HepG2 (cell line): ENCODE results near the gene ROMO1. TPM values are rescaled to one million over a fixed set of nuclear protein-coding genes. Genes with fewer than 3 reads are reported as not detected.
A peak's percentile ranks its signal among the peaks of the same experiment; 100 is the strongest.

ENCODE experiments used
- CHD4 ChIP-seq: fragments of 200-600 bp; sonication (generic); IDR thresholded peaks from 2 replicates; pipeline ENCODE4 v1.7.0; 2017; ENCODE audit warnings: mild to moderate bottlenecking, low read length, borderline replicate concordance
- GFI1 ChIP-seq: sonication (generic); formaldehyde crosslinking; IDR thresholded peaks from 2 replicates; pipeline ENCODE4 v1.5.0; 2020; ENCODE audit warnings: missing genetic modification reagents, mild to moderate bottlenecking, borderline replicate concordance
- IRF1 ChIP-seq: sonication (generic); formaldehyde crosslinking; IDR thresholded peaks from 2 replicates; pipeline ENCODE4 v1.4.0; 2020; ENCODE audit warnings: low read depth, mild to moderate bottlenecking, missing genetic modification reagents
- IRX3 ChIP-seq: sonication (generic); formaldehyde crosslinking; IDR thresholded peaks from 2 replicates; pipeline ENCODE4 v1.8.1; 2023; ENCODE audit warnings: mild to moderate bottlenecking, low read depth, missing genetic modification reagents, borderline replicate concordance
- KMT2B ChIP-seq: IDR thresholded peaks from 2 replicates; pipeline ENCODE4 v1.6.1; 2016; ENCODE audit warnings: missing genetic modification reagents, missing compliant biosample characterization
- RNF2 ChIP-seq: fragments of 450-650 bp; conservative IDR thresholded peaks from 2 replicates; pipeline ENCODE4 v1.6.1; 2016; ENCODE audit warnings: low read depth
- SAP130 ChIP-seq: IDR thresholded peaks from 2 replicates; pipeline ENCODE4 v1.6.1; 2016; ENCODE audit warnings: low read depth
- ZBTB40 ChIP-seq, 2 experiments: fragments of 450-650 bp in 1 of 2; sonication (generic) in 1 of 2; formaldehyde crosslinking in 1 of 2; IDR thresholded peaks; 2 replicates each; pipeline versions ENCODE4 v1.6.1 to v1.8.0; 2016 to 2022; ENCODE audit warnings: antibody characterized with exemption in 1 of 2, mild to moderate bottlenecking in 1 of 2, missing genetic modification reagents in 1 of 2
- ZBTB44 ChIP-seq: sonication (generic); formaldehyde crosslinking; IDR thresholded peaks from 2 replicates; pipeline ENCODE4 v1.4.0; 2020; ENCODE audit warnings: missing genetic modification reagents
- ZNF33A ChIP-seq: sonication (generic); formaldehyde crosslinking; IDR thresholded peaks from 2 replicates; pipeline ENCODE4 v1.5.1; 2020; ENCODE audit warnings: missing genetic modification reagents, mild to moderate bottlenecking, moderate library complexity, borderline replicate concordance
- ZNF367 ChIP-seq: sonication (generic); formaldehyde crosslinking; IDR thresholded peaks from 2 replicates; pipeline ENCODE4 v1.4.0; 2020; ENCODE audit warnings: missing genetic modification reagents, borderline replicate concordance
- ZNF766 ChIP-seq: sonication (generic); formaldehyde crosslinking; IDR thresholded peaks from 2 replicates; pipeline ENCODE4 v1.5.0; 2020; ENCODE audit warnings: missing genetic modification reagents, borderline replicate concordance
- polyA plus RNA-seq, 8 experiments: library from polyadenylated mRNA; depleted of rRNA in 3 of 8; stranded (reverse) in 7 of 8; unstranded in 1 of 8; fragments of >200 nt; fragmentation: Illumina TruSeq in 4 of 8; extraction: Trizol in 4 of 8; gene quantifications; 2 replicates each; pipeline versions ENCODE4 v1.2.1 to v1.2.3, GENCODE V29; 2011 to 2016; ENCODE audit warnings: low read depth in 4 of 8, missing spikeins in 1 of 8, mixed read lengths in 1 of 8; ENCODE audit not compliant: insufficient read depth in 1 of 8
- total RNA-seq, 5 experiments: library from RNA; depleted of rRNA; stranded (reverse); fragments of >200 nt; fragmentation: Illumina TruSeq; extraction: Trizol; gene quantifications; 2 replicates each; pipeline ENCODE4 v1.2.3, GENCODE V29; 2016; ENCODE audit warnings: low read depth in 1 of 5
- TF ChIP-seq, protein P1 (sequence below): sonication (generic); formaldehyde crosslinking; IDR thresholded peaks from 2 replicates; pipeline ENCODE4 v1.4.0; 2020; ENCODE audit warnings: missing genetic modification reagents, mild to moderate bottlenecking, borderline replicate concordance

ROMO1 gene
- total and polyA plus RNA-seq, 2 of the 13 experiments (the other 11 are each of a cell fraction or from before 2014, with no cell fraction given), result 636 to 755 TPM

DNA sequence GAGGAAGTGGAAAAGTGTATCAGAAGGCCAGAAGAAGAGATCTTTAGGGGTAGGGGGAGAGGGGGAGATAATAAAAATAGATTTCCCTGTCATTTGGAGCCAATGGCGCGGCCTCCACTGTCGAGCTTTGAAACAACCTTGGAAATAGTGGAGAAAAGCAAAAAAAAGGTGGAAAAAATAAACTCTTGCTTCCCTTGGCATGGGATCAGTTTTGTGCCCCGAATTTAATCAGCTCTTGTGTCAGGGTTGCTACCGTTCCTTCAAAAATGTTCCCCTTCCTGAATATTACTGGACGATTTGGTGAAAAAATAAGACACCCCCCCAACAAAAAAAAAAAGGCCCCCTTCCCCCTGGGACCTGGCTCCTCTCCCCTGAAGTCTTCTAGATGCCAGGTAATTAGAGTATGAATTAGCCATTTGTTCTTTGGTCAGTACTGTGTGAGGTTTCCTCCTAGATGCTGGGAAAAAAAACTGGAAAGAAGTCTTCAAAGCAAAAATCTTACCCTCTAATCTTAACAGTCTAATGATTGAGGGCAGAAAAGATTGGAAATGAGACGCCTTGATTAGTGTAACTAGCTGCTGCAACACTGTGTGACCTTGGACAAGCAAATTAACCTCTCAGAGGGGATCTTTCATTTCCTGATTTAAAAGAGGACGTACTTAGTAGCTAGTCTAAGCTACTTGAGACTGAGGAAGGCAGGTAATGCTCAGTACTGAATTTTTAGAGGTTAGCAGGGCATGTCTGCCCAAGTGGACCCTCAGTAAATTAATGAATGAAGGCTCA lies 43.7 kb downstream of the ROMO1 start (continued):
- peak; percentile 9; the same call in 1 of the 2 replicates for TF ChIP-seq SAP130 (CRISPR knock-in tag)
- peak; percentile 32; the same call in 1 of the 2 replicates for TF ChIP-seq CHD4
- TF ChIP-seq ZBTB40 (IDR thresholded peaks at IDR 0.05), result 0 out of 2 replicates have a peak, but pooled peaks have one; percentile 22
- no peak for TF ChIP-seq ZBTB40 (CRISPR knock-in tag; IDR thresholded peaks at IDR 0.05)
- peak; percentile 30; the same call in 1 of the 2 replicates for TF ChIP-seq GFI1 (CRISPR knock-in tag)
- no peak for TF ChIP-seq ZBTB44 (CRISPR knock-in tag)
- TF ChIP-seq KMT2B (CRISPR knock-in tag), result no peak
- 0 out of 2 replicates have a peak, but pooled peaks have one; percentile 30 for TF ChIP-seq RNF2
- peak; percentile 97; the same call in 1 of the 2 replicates for TF ChIP-seq ZNF33A
- TF ChIP-seq, protein P1, sequence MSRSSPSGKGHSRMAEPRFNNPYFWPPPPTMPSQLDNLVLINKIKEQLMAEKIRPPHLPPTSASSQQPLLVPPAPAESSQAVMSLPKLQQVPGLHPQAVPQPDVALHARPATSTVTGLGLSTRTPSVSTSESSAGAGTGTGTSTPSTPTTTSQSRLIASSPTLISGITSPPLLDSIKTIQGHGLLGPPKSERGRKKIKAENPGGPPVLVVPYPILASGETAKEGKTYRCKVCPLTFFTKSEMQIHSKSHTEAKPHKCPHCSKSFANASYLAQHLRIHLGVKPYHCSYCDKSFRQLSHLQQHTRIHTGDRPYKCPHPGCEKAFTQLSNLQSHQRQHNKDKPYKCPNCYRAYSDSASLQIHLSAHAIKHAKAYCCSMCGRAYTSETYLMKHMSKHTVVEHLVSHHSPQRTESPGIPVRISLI (CRISPR knock-in tag), result peak; percentile 71
- TF ChIP-seq IRX3 (CRISPR knock-in tag), result 0 out of 2 replicates have a peak, but pooled peaks have one; percentile 4
- TF ChIP-seq ZNF367 (CRISPR knock-in tag), result 0 out of 2 replicates have a peak, but pooled peaks have one; percentile 49
- 0 out of 2 replicates have a peak, but pooled peaks have one; percentile 12 for TF ChIP-seq ZNF766 (CRISPR knock-in tag)
- 0 out of 2 replicates have a peak, but pooled peaks have one; percentile 9 for TF ChIP-seq IRF1 (CRISPR knock-in tag)
